KOPT-K1 (cell line): Measurements from ENCODE around the gene MICAL2.

Experiments used
- H3K27ac ChIP-seq: fragments of 200-600 bp; sonication (generic); 2 replicates; pipeline ENCODE4 v1.5.1; 2016; ENCODE audit warnings: antibody characterized with exemption, mild to moderate bottlenecking, low read depth, low read length; ENCODE audit not compliant: poor library complexity, severe bottlenecking
- H3K36me3 ChIP-seq: fragments of 200-600 bp; sonication (generic); 2 replicates; pipeline ENCODE4 v1.5.1; 2017; ENCODE audit warnings: antibody characterized with exemption, mild to moderate bottlenecking, low read length, moderate library complexity; ENCODE audit not compliant: insufficient read depth
- H3K9me3 ChIP-seq: fragments of 200-600 bp; sonication (generic); 2 replicates; pipeline ENCODE4 v1.5.1; 2017; ENCODE audit warnings: antibody characterized with exemption, low read length, mild to moderate bottlenecking; ENCODE audit not compliant: insufficient read depth, poor library complexity, severe bottlenecking

MICAL2 gene

DNA sequence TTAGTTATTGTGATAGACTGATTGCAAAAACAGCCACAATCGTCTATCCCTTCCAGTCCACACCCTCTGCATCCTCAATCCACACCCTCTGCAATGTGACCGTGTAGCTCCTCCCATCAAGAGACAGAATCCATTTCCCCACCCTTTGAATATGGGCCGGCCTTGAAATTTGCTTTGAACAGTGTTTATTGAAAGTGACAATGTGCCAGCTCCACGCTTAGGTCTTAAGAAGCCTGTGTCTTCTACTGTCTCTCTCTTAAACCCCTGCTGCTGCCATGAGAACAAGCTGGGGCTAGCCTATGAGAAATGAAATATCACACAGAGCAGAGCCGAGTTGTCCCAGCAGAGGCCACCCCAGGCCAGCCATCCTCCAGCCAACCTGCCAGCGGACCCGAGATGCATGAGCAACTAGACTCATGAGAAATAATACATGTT, 22.3 kb upstream of the MICAL2 start:
- no peaks in the 10 kb centered on the region for H3K9me3 ChIP-seq
- peak overlapping the region; percentile 45 for H3K27ac ChIP-seq
- H3K36me3 ChIP-seq: no peaks in the 10 kb centered on the region

GRCh38 chr11:12088531-12088930, 21.9 kb upstream of the MICAL2 start:
- no peaks in the 10 kb centered on the region for H3K9me3 ChIP-seq
- no peak overlapping the region for H3K27ac ChIP-seq
- no peaks in the 10 kb centered on the region for H3K36me3 ChIP-seq

GRCh38 chr11:12089041-12089440, 21.3 kb upstream of the MICAL2 start:
- Histone ChIP-seq H3K27ac (no peak overlapping the region), H3K9me3 (no peaks in the 10 kb centered on the region), H3K36me3 (no peaks in the 10 kb centered on the region)

DNA sequence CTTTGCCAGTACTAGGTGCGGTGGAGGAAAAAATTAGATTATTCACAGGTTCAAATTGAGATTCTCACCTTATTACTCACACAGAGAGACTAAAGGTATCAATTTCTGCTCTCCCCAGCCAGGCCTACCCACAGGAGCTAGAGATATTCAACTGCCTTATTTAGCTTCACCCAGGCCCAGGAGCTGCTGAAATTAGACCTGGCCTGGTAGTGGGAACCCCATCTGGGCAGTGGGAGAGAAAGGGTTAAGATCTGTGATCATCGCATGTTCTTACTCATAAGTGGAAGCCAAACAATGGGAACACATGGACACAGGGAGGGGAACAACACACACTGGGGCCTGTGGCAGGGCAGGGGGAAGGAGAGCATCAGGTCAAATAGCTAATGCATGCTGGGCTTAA, 20.9 kb upstream of the MICAL2 start:
- no peaks in the 10 kb centered on the region for H3K36me3 ChIP-seq
- no peak overlapping the region for H3K27ac ChIP-seq
- no peaks in the 10 kb centered on the region for H3K9me3 ChIP-seq

DNA sequence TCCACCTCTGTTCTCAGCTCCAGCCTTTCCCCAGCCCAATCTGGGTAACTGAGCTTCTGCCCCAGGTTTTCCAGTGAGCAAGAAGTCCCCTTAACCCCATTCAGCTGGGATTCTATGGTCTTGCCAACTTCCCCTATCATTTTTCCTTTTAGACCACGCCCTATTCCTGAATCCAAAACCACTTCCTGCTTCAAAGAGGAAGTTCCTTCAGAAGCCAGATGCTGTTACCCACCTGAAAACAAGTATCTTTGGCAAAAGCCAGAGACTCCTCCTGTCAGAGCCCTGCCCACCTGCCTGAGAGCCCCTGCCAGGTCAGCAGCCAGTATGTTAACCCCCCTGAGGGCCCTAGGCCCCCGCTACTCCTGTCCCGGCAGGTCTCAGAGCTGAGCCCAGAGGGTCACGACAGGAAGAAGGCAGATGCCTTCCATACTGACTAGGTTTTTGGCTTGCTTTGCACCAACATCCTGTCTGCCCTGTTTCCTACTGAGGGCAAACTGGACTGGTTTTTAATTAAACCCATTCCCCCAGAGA, 20.3 kb upstream of the MICAL2 start:
- Histone ChIP-seq H3K9me3 (no peaks in the 10 kb centered on the region), H3K36me3 (no peaks in the 10 kb centered on the region), H3K27ac (peak overlapping the region; percentile 54)

DNA sequence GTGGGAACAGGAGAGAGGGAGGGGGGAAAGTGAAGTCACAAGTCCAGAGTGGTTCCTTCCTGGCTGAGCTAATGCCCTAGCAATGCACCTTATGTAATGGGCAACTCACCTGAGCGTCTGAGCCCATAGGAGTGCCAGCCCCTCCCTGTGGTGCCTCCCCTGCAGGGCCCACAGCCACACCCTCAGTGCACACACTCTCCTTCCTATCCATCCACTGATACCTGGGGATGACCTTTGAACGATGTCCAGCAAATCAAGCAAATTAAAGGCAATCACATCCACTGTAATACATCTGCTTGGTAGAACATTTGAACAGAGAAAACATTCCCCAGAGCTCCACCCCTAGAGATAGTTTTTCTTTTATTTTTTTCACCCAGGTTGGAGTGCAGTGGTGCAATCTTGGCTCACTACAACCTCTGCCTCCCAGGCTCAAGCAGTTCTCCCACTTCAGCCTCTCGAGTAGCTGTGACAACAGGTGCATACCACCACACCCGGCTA, 19.6 kb upstream of the MICAL2 start:
- H3K27ac ChIP-seq: peak overlapping the region; percentile 54
- no peaks in the 10 kb centered on the region for H3K9me3 ChIP-seq
- no peaks in the 10 kb centered on the region for H3K36me3 ChIP-seq

GRCh38 chr11:12091956-12092558, 18.3 kb upstream of the MICAL2 start:
- Histone ChIP-seq H3K36me3 (no peaks in the 10 kb centered on the region), H3K27ac (no peak overlapping the region), H3K9me3 (no peaks in the 10 kb centered on the region)

- Histone ChIP-seq H3K36me3 (no peaks in the 10 kb centered on the region), H3K9me3 (no peaks in the 10 kb centered on the region), H3K27ac (no peak overlapping the region)
These were observed 17.7 kb upstream of the MICAL2 start for GRCh38 chr11:12092714-12093113.

- Histone ChIP-seq H3K9me3 (no peaks in the 10 kb centered on the region), H3K27ac (no peak overlapping the region)
These were observed 15.3 kb upstream of the MICAL2 start for GRCh38 chr11:12094872-12095800.

GRCh38 chr11:12097219-12097618, 13.2 kb upstream of the MICAL2 start:
- Histone ChIP-seq H3K36me3 (no peaks in the 10 kb centered on the region), H3K27ac (no peak overlapping the region), H3K9me3 (no peaks in the 10 kb centered on the region)

More at GRCh38 chr11:12094872-12095800, 15.3 kb upstream of the MICAL2 start:
- H3K36me3 ChIP-seq: no peaks in the 10 kb centered on the region

- Histone ChIP-seq H3K36me3 (no peaks in the 10 kb centered on the region), H3K27ac (no peak overlapping the region), H3K9me3 (no peaks in the 10 kb centered on the region)
These were observed 11.8 kb upstream of the MICAL2 start for GRCh38 chr11:12098601-12099000.

DNA sequence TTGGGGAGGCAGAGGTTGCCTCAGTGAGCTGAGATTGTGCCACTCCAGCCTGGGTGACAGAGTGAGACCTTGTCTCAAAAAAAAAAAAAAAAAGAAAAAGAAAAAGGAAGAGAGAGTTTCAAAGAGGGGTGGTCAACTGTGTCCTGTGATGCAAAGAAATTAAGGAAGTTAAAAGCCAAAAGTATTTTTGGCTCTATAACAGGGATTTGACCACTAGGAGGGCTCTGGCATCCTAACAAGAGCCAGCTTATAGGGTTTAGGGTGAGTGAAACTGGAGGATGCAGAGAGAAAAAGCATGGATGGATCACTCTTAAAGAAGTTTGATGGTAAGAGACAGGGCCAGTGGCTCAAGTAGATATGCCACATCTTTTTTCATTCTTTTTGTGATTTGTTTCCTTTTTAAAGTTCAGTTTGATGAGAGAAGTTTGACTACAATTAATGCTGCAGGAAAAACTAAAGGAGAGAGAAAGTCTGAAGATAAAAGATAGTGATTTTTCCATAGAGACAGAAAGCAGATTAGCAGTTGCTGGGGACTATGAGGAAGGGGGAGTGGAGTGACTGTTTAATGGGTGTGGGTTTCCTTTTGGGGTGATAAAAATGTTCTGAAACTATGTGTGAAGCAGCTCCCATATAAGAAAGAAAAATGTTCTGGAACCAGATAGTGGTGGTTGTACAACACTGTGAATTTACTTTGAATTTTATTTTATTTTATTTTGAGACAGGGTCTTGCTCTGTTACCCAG, 11.1 kb upstream of the MICAL2 start:
- Histone ChIP-seq H3K27ac (no peak overlapping the region), H3K36me3 (no peaks in the 10 kb centered on the region)

GRCh38 chr11:12100429-12100828, 10.0 kb upstream of the MICAL2 start:
- H3K27ac ChIP-seq: no peak overlapping the region
- H3K9me3 ChIP-seq: no peaks in the 10 kb centered on the region
- H3K36me3 ChIP-seq: no peaks in the 10 kb centered on the region

More for the DNA sequence above, 11.1 kb upstream of the MICAL2 start:
- no peaks in the 10 kb centered on the region for H3K9me3 ChIP-seq

GRCh38 chr11:12100841-12101242, 9.5 kb upstream of the MICAL2 start:
- H3K36me3 ChIP-seq: no peaks in the 10 kb centered on the region
- H3K9me3 ChIP-seq: no peaks in the 10 kb centered on the region
- H3K27ac ChIP-seq: no peak overlapping the region

GRCh38 chr11:12101318-12101717, 9.1 kb upstream of the MICAL2 start:
- Histone ChIP-seq H3K36me3 (no peaks in the 10 kb centered on the region), H3K9me3 (no peaks in the 10 kb centered on the region), H3K27ac (no peak overlapping the region)
